H9 (cell line): ENCODE results near the gene FOLR2. TPM values are rescaled to one million over a fixed set of nuclear protein-coding genes. Genes with fewer than 3 reads are reported as not detected.
"Not testable (repeated sequence)": the region's sequence is repeated elsewhere in the genome, so short reads cannot be mapped to it uniquely, and the experiment has no call there.

Source experiments
- DNase-seq: peaks from one replicate; pipeline ENCODE4 v3.0.0-alpha.2; 2017
- H2AFZ ChIP-seq: one replicate; pipeline ENCODE4 v1.6.1; 2013; ENCODE audit warnings: mild to moderate bottlenecking, low read length, control low read depth, moderate library complexity
- H2AK5ac ChIP-seq: 2 replicates; pipeline ENCODE4 v1.6.1; 2013; ENCODE audit warnings: low read length, control low read depth, mixed read lengths; ENCODE audit not compliant: insufficient read length
- H2BK120ac ChIP-seq: one replicate; pipeline ENCODE4 v1.6.1; 2013; ENCODE audit warnings: low read depth, mild to moderate bottlenecking, low read length, control low read depth, inconsistent platforms; ENCODE audit not compliant: poor library complexity, severe bottlenecking
- H2BK12ac ChIP-seq: 2 replicates; pipeline ENCODE4 v1.6.1; 2013; ENCODE audit warnings: low read length, control low read depth, mixed read lengths, low read depth; ENCODE audit not compliant: insufficient read length
- H2BK15ac ChIP-seq: 2 replicates; pipeline ENCODE4 v1.6.1; 2013; ENCODE audit warnings: low read depth, low read length, control low read depth
- H2BK20ac ChIP-seq: one replicate; pipeline ENCODE4 v1.6.1; 2013; ENCODE audit warnings: low read depth, mild to moderate bottlenecking, low read length, control low read depth, inconsistent platforms; ENCODE audit not compliant: poor library complexity, severe bottlenecking
- H2BK5ac ChIP-seq: 2 replicates; pipeline ENCODE4 v1.6.1; 2013; ENCODE audit warnings: low read length, control low read depth, mixed read lengths; ENCODE audit not compliant: insufficient read length
- H3K14ac ChIP-seq: 2 replicates; pipeline ENCODE4 v1.6.1; 2013; ENCODE audit warnings: low read length, control low read depth; ENCODE audit not compliant: insufficient read depth
- H3K18ac ChIP-seq: 2 replicates; pipeline ENCODE4 v1.6.1; 2013; ENCODE audit warnings: low read depth, mild to moderate bottlenecking, mixed read lengths, low read length, control low read depth; ENCODE audit not compliant: insufficient read length
- H3K23ac ChIP-seq: 2 replicates; pipeline ENCODE4 v1.6.1; 2013; ENCODE audit warnings: low read length, control low read depth, mixed read lengths, low read depth; ENCODE audit not compliant: insufficient read length
- H3K23me2 ChIP-seq: 2 replicates; pipeline ENCODE4 v1.6.1; 2013; ENCODE audit warnings: low read depth, mild to moderate bottlenecking, mixed read lengths, low read length, control low read depth; ENCODE audit not compliant: insufficient read length, poor library complexity, severe bottlenecking
- H3K27ac ChIP-seq: 2 replicates; pipeline ENCODE4 v1.5.1; 2013; ENCODE audit warnings: low read length, control low read depth, mixed read lengths, low read depth; ENCODE audit not compliant: insufficient read length
- H3K27me3 ChIP-seq: 2 replicates; pipeline ENCODE4 v1.6.1; 2013; ENCODE audit warnings: low read length, control low read depth, inconsistent platforms; ENCODE audit not compliant: insufficient read depth
- H3K4ac ChIP-seq: 2 replicates; pipeline ENCODE4 v1.6.1; 2013; ENCODE audit warnings: low read depth, mild to moderate bottlenecking, control low read depth, inconsistent platforms, low read length, moderate library complexity
- H3K4me1 ChIP-seq: 2 replicates; pipeline ENCODE4 v1.6.1; 2013; ENCODE audit warnings: low read length, control low read depth, inconsistent platforms; ENCODE audit not compliant: insufficient read depth
- H3K4me2 ChIP-seq: 2 replicates; pipeline ENCODE4 v1.6.1; 2013; ENCODE audit warnings: low read length, control low read depth, mixed read lengths; ENCODE audit not compliant: insufficient read length, insufficient read depth
- H3K56ac ChIP-seq: 2 replicates; pipeline ENCODE4 v1.6.1; 2013; ENCODE audit warnings: low read depth, mild to moderate bottlenecking, mixed read lengths, low read length, control low read depth; ENCODE audit not compliant: insufficient read length
- H3K79me1 ChIP-seq: 2 replicates; pipeline ENCODE4 v1.6.1; 2013; ENCODE audit warnings: low read depth, mild to moderate bottlenecking, moderate library complexity, low read length, control low read depth, inconsistent platforms; ENCODE audit not compliant: insufficient read depth, poor library complexity, severe bottlenecking
- H3K79me2 ChIP-seq: 2 replicates; pipeline ENCODE4 v1.6.1; 2013; ENCODE audit warnings: low read length, control low read depth, inconsistent platforms; ENCODE audit not compliant: insufficient read depth
- H3K9ac ChIP-seq: 2 replicates; pipeline ENCODE4 v1.6.1; 2013; ENCODE audit warnings: low read length, control low read depth, mixed read lengths; ENCODE audit not compliant: insufficient read length; ENCODE audit errors: extremely low read depth
- H3K9me3 ChIP-seq: one replicate; pipeline ENCODE4 v1.6.1; 2013; ENCODE audit warnings: low read depth, low read length, inconsistent platforms; ENCODE audit not compliant: control insufficient read depth
- H3T11ph ChIP-seq: one replicate; pipeline ENCODE4 v1.6.1; 2013; ENCODE audit warnings: mild to moderate bottlenecking, low read length, control low read depth, inconsistent platforms
- H4K20me1 ChIP-seq: one replicate; pipeline ENCODE4 v1.6.1; 2013; ENCODE audit not compliant: control insufficient read depth, insufficient read length, insufficient read depth
- H4K5ac ChIP-seq: 2 replicates; pipeline ENCODE4 v1.6.1; 2013; ENCODE audit warnings: low read depth, mild to moderate bottlenecking, mixed read lengths, low read length, control low read depth; ENCODE audit not compliant: insufficient read length
- H4K8ac ChIP-seq: replicated peaks from 2 replicates; pipeline ENCODE4 v1.6.1; 2013; ENCODE audit warnings: low read length, control low read depth, mixed read lengths, low read depth; ENCODE audit not compliant: insufficient read length
- H4K91ac ChIP-seq: 2 replicates; pipeline ENCODE4 v1.6.1; 2013; ENCODE audit warnings: low read depth, mild to moderate bottlenecking, moderate library complexity, mixed read lengths, low read length, control low read depth; ENCODE audit not compliant: insufficient read length
- H3K27ac Mint-ChIP-seq, 3 experiments: 2 replicates in 2 of 3; 3 replicates in 1 of 3; pipeline ENCODE4 v1.8.0; 2020 to 2021; ENCODE audit warnings: mixed read lengths in 3 of 3, mild to moderate bottlenecking in 1 of 3, moderate library complexity in 1 of 3
- H3K27me3 Mint-ChIP-seq: 2 replicates; pipeline ENCODE4 v1.8.0; 2021; ENCODE audit warnings: low read depth, mild to moderate bottlenecking, moderate library complexity, mixed read lengths
- H3K36me3 Mint-ChIP-seq, 3 experiments: 2 replicates in 2 of 3; 3 replicates in 1 of 3; pipeline ENCODE4 v1.8.0; 2020 to 2021; ENCODE audit warnings: low read depth in 3 of 3, mixed read lengths in 3 of 3; ENCODE audit not compliant: insufficient read depth in 1 of 3
- H3K4me1 Mint-ChIP-seq, 2 experiments: 2 replicates each; pipeline ENCODE4 v1.8.0; 2020; ENCODE audit warnings: mixed read lengths in 2 of 2
- H3K4me3 Mint-ChIP-seq, 2 experiments: 2 replicates in 1 of 2; 3 replicates in 1 of 2; pipeline ENCODE4 v1.8.0; 2020 to 2021; ENCODE audit warnings: mild to moderate bottlenecking in 2 of 2, mixed read lengths in 2 of 2, moderate library complexity in 1 of 2
- H3K9me3 Mint-ChIP-seq, 2 experiments: 2 replicates in 1 of 2; 3 replicates in 1 of 2; pipeline ENCODE4 v1.8.0; 2020; ENCODE audit warnings: mild to moderate bottlenecking in 2 of 2, mixed read lengths in 2 of 2, moderate library complexity in 1 of 2
- CTCF ChIP-seq: fragments of 200-600 bp; sonication (generic); conservative IDR thresholded peaks from 3 replicates; pipeline ENCODE4 v1.8.0; 2021; ENCODE audit warnings: antibody characterized with exemption, mild to moderate bottlenecking
- WGBS: extraction: QIAGEN DNeasy Blood & Tissue Kit; methylation state at CpG from one replicate; pipeline ENCODE4 v1.1.7; 2013; ENCODE audit warnings: missing lambda C conversion rate, low lambda C conversion rate, mixed read lengths; ENCODE audit not compliant: insufficient read length; ENCODE audit errors: extremely low coverage; 5-methylcytosine and 5-hydroxymethylcytosine counted together
- total RNA-seq: library from RNA; stranded (reverse); gene quantifications from 2 replicates; pipeline ENCODE4 v1.2.1, GENCODE V29; 2021

Gene FOLR2
- total RNA-seq, 1 experiment from 2014 or later: not detected

- Histone ChIP-seq H2BK120ac (no peak overlapping the region), H3K79me2 (no peaks in the 10 kb centered on the region), H4K20me1 (no peaks in the 10 kb centered on the region), H3K23me2 (no peaks in the 10 kb centered on the region), H3K4ac (no peak overlapping the region), H3T11ph (no peak overlapping the region), H3K9ac (no peak overlapping the region), H4K5ac (no peak overlapping the region), H2BK20ac (no peak overlapping the region), H4K8ac (no peak overlapping the region), H2AK5ac (no peak overlapping the region), H3K4me2 (no peak overlapping the region), H2AFZ (no peak overlapping the region), H3K14ac (no peak overlapping the region), H3K56ac (no peak overlapping the region), H3K27ac (no peak overlapping the region), H3K9me3 (no peaks in the 10 kb centered on the region), H3K4me1 (no peaks in the 10 kb centered on the region), H2BK12ac (no peak overlapping the region), H3K27me3 (no peaks in the 10 kb centered on the region), H3K18ac (no peak overlapping the region), H2BK15ac (no peak overlapping the region), H3K23ac (no peak overlapping the region), H2BK5ac (no peak overlapping the region), H3K79me1 (no peaks in the 10 kb centered on the region), H4K91ac (no peak overlapping the region)
- no peak for TF ChIP-seq CTCF
- Mint-ChIP-seq H3K9me3 (no peaks in the 10 kb centered on the region), H3K36me3 (no peaks in the 10 kb centered on the region), H3K4me1 (peaks cover 0 to 7% of the 10 kb centered on the region in 2 experiments; a peak in 3 of 4 replicates), H3K4me3 (no peak overlapping the region), H3K27me3 (peaks cover 2% of the 10 kb centered on the region; the same call in 1 of the 2 replicates), H3K27ac (no peak overlapping the region)
- DNase-seq: no peak
Observed at GRCh38 chr11:72204886-72205285, 11.7 kb upstream of the FOLR2 start.

DNA sequence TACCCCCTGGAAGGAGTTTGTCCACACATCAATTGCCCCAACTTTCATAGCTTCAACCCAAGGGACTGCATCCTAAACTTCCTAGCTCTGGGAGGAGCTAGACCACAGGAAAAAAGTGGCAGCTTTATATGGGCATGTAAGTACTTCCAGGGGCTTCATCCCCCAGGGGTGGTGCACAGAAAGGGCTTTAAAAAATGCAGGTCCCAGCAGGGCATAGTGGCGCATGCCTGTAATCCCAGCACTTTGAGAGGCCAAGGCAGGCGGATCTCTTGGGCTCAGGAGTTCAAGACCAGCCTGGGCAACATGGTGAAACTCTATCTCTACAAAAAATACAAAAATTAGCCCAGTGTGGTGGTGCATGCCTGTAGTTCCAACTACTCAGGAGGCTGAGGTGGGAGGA lies 9.8 kb upstream of the FOLR2 start:
- H3K36me3 Mint-ChIP-seq, H3K9me3 ChIP-seq, H3K9me3 Mint-ChIP-seq, DNase-seq, H3K27ac ChIP-seq, H3K27me3 Mint-ChIP-seq, H2BK12ac ChIP-seq, H3K4ac ChIP-seq, H3K79me1 ChIP-seq, H2AK5ac ChIP-seq, H4K8ac ChIP-seq, H3K14ac ChIP-seq, H3K23me2 ChIP-seq, H4K5ac ChIP-seq, H4K91ac ChIP-seq, H3K4me1 ChIP-seq, H3K23ac ChIP-seq, H3K56ac ChIP-seq, H4K20me1 ChIP-seq, H2BK15ac ChIP-seq, H3K79me2 ChIP-seq, H3K4me1 Mint-ChIP-seq, H3K9ac ChIP-seq, H2BK20ac ChIP-seq, H3K18ac ChIP-seq, H3T11ph ChIP-seq, H2BK5ac ChIP-seq, H3K4me3 Mint-ChIP-seq, H3K27me3 ChIP-seq, H3K27ac Mint-ChIP-seq, H3K4me2 ChIP-seq, H2AFZ ChIP-seq, H2BK120ac ChIP-seq: not testable (repeated sequence)
- WGBS: no CpG with 5 or more reads among the region's 2 CpGs
